Breast epithelium (tissue), 4 donors: ENCODE data around the gene ZNF341. TPM values are rescaled to one million over a fixed set of nuclear protein-coding genes. Genes with fewer than 3 reads are reported as not detected.

Source experiments
- DNase-seq, 2 donors: peaks; one replicate each; pipeline ENCODE4 v3.0.0-alpha.2; 2019; ENCODE audit warnings: low spot score in 2 of 2
- H3K27ac ChIP-seq, 2 donors: fragments of 200-600 bp; sonication (generic) in 1 of 2; one replicate each; pipeline ENCODE4 v1.5.1; 2016 to 2019; ENCODE audit warnings: mild to moderate bottlenecking in 1 of 2
- H3K27me3 ChIP-seq, 2 donors: fragments of 200-600 bp; sonication (generic) in 1 of 2; one replicate each; pipeline versions ENCODE4 v1.5.1 to v1.6.0; 2017 to 2019; ENCODE audit warnings: control low read depth in 1 of 2, mild to moderate bottlenecking in 1 of 2
- H3K36me3 ChIP-seq: fragments of 200-600 bp; one replicate; pipeline ENCODE4 v1.5.1; 2019
- H3K4me1 ChIP-seq, 2 donors: fragments of 200-600 bp; sonication (generic); one replicate each; pipeline ENCODE4 v1.5.1; 2016 to 2019; ENCODE audit warnings: control low read depth in 1 of 2
- H3K4me3 ChIP-seq, 3 donors: fragments of 200-600 bp; sonication (generic); 1 replicate in 2 of 3; 2 replicates in 1 of 3; pipeline ENCODE4 v1.5.1; 2016 to 2019; ENCODE audit warnings: mild to moderate bottlenecking in 3 of 3, moderate library complexity in 2 of 3
- H3K9me3 ChIP-seq, 2 donors: fragments of 200-600 bp; sonication (generic) in 1 of 2; one replicate each; pipeline ENCODE4 v1.5.1; 2016 to 2019; ENCODE audit warnings: control low read depth in 1 of 2
- CTCF ChIP-seq, 3 donors: fragments of 450-650 bp; IDR thresholded peaks; one replicate each; pipeline ENCODE4 v1.5.1; 2016 to 2017; ENCODE audit warnings: antibody characterized with exemption in 3 of 3, mild to moderate bottlenecking in 3 of 3, moderate library complexity in 3 of 3
- POLR2A ChIP-seq: fragments of 450-650 bp; IDR thresholded peaks from one replicate; pipeline ENCODE4 v1.6.1; 2016; ENCODE audit warnings: antibody characterized with exemption, mild to moderate bottlenecking, moderate library complexity
- POLR2AphosphoS5 ChIP-seq, 3 donors: sonication (generic); formaldehyde crosslinking; IDR thresholded peaks; one replicate each; pipeline ENCODE4 v1.6.1; 2017; ENCODE audit warnings: antibody characterized with exemption in 3 of 3
- intact Hi-C: fragments of 100-400 bp; cut with DNase I; formaldehyde crosslinking; loops from one replicate; pipeline ENCODE4 v1.15.1; 2023; ENCODE audit warnings: low total_unique reads
- total RNA-seq, 3 donors: library from RNA; depleted of rRNA; stranded (reverse); fragments of >200 nt; gene quantifications; one replicate each; pipeline ENCODE4 v1.1.0, GENCODE V29; 2016

Gene ZNF341
- total RNA-seq, 3 donors from 2014 or later = 1.8 to 3.3 (median 2.5) TPM

GRCh38 chr20:33725607-33726264 lies 6.1 kb upstream of the ZNF341 start:
- DNase-seq = no peak
- TF ChIP-seq POLR2AphosphoS5 (IDR thresholded peaks at IDR 0.05) (no peak), POLR2A (no peak), CTCF (IDR thresholded peaks at IDR 0.05) (no peak)
- no peaks in the 10 kb centered on the region for H3K4me1 ChIP-seq
- H3K27me3 ChIP-seq = no peaks in the 10 kb centered on the region
- no peaks in the 10 kb centered on the region for H3K9me3 ChIP-seq
- intact Hi-C loops = no loop called here
- H3K4me3 ChIP-seq = no peak overlapping the region
- H3K27ac ChIP-seq = no peak overlapping the region
- no peaks in the 10 kb centered on the region for H3K36me3 ChIP-seq

- H3K9me3 ChIP-seq = no peaks in the 10 kb centered on the region
- H3K36me3 ChIP-seq = no peaks in the 10 kb centered on the region
- no peak for DNase-seq
- TF ChIP-seq POLR2AphosphoS5 (IDR thresholded peaks at IDR 0.05) (no peak), POLR2A (no peak), CTCF (IDR thresholded peaks at IDR 0.05) (no peak)
- intact Hi-C loops = no loop called here
- no peak overlapping the region for H3K4me3 ChIP-seq
- no peak overlapping the region for H3K27ac ChIP-seq
- no peaks in the 10 kb centered on the region for H3K27me3 ChIP-seq
- no peaks in the 10 kb centered on the region for H3K4me1 ChIP-seq
These were observed 4.7 kb upstream of the ZNF341 start for GRCh38 chr20:33727115-33727479.

GRCh38 chr20:33727806-33728205 lies 4.0 kb upstream of the ZNF341 start:
- no peak for TF ChIP-seq CTCF (IDR thresholded peaks at IDR 0.05)
- no peak for TF ChIP-seq POLR2A
- no peak for TF ChIP-seq POLR2AphosphoS5 (IDR thresholded peaks at IDR 0.05)
- Histone ChIP-seq H3K27ac (no peak overlapping the region), H3K4me3 (no peak overlapping the region), H3K9me3 (no peaks in the 10 kb centered on the region), H3K4me1 (no peaks in the 10 kb centered on the region), H3K36me3 (no peaks in the 10 kb centered on the region), H3K27me3 (no peaks in the 10 kb centered on the region)
- DNase-seq = no peak
- intact Hi-C loops = no loop called here

- Histone ChIP-seq H3K9me3 (no peaks in the 10 kb centered on the region), H3K27ac (no peak overlapping the region), H3K4me1 (peaks cover 0 to under 1% of the 10 kb centered on the region in 2 donors), H3K27me3 (no peaks in the 10 kb centered on the region), H3K4me3 (no peak overlapping the region), H3K36me3 (no peaks in the 10 kb centered on the region)
- no peak for DNase-seq
- no peak for TF ChIP-seq POLR2A
- intact Hi-C loops = no loop called here
These were observed 3.3 kb upstream of the ZNF341 start for GRCh38 chr20:33728463-33728862.

- Histone ChIP-seq H3K9me3 (no peaks in the 10 kb centered on the region), H3K27me3 (no peaks in the 10 kb centered on the region), H3K4me3 (no peak overlapping the region), H3K36me3 (no peaks in the 10 kb centered on the region), H3K4me1 (peaks cover 0 to 7% of the 10 kb centered on the region in 2 donors), H3K27ac (no peak overlapping the region)
- intact Hi-C loops = no loop called here
- TF ChIP-seq POLR2AphosphoS5 (IDR thresholded peaks at IDR 0.05) (no peak), POLR2A (no peak), CTCF (IDR thresholded peaks at IDR 0.05) (no peak)
- DNase-seq = no peak
These were observed 2.7 kb upstream of the ZNF341 start for GRCh38 chr20:33729101-33729500.
